Stomach (tissue), 4 donors: Measurements from ENCODE around the gene ZFP36.

ENCODE experiments used
- EP300 ChIP-seq: sonication (generic); formaldehyde crosslinking; IDR thresholded peaks from one replicate; pipeline ENCODE4 v1.6.1; 2017; ENCODE audit warnings: antibody characterized with exemption
- POLR2A ChIP-seq, 4 donors: fragments of 450-650 bp; IDR thresholded peaks; one replicate each; pipeline ENCODE4 v1.6.1; 2016; ENCODE audit warnings: antibody characterized with exemption in 4 of 4, control low read depth in 2 of 4, mild to moderate bottlenecking in 1 of 4, moderate library complexity in 1 of 4
- POLR2AphosphoS5 ChIP-seq, 3 donors: sonication (generic); formaldehyde crosslinking; IDR thresholded peaks; one replicate each; pipeline ENCODE4 v1.6.1; 2016; ENCODE audit warnings: antibody characterized with exemption in 3 of 3
- TF ChIP-seq, protein P1 (sequence below), 7 experiments: fragments of 450-650 bp in 4 of 7; fragments of 200-600 bp in 3 of 7; sonication (generic) in 3 of 7; IDR thresholded peaks; one replicate each; pipeline ENCODE4 v1.5.1; 2016 to 2019; ENCODE audit warnings: antibody characterized with exemption in 7 of 7, control low read depth in 2 of 7, mild to moderate bottlenecking in 1 of 7

GRCh38 chr19:39370735-39371134, 35.9 kb upstream of the ZFP36 start:
- TF ChIP-seq, protein P1, sequence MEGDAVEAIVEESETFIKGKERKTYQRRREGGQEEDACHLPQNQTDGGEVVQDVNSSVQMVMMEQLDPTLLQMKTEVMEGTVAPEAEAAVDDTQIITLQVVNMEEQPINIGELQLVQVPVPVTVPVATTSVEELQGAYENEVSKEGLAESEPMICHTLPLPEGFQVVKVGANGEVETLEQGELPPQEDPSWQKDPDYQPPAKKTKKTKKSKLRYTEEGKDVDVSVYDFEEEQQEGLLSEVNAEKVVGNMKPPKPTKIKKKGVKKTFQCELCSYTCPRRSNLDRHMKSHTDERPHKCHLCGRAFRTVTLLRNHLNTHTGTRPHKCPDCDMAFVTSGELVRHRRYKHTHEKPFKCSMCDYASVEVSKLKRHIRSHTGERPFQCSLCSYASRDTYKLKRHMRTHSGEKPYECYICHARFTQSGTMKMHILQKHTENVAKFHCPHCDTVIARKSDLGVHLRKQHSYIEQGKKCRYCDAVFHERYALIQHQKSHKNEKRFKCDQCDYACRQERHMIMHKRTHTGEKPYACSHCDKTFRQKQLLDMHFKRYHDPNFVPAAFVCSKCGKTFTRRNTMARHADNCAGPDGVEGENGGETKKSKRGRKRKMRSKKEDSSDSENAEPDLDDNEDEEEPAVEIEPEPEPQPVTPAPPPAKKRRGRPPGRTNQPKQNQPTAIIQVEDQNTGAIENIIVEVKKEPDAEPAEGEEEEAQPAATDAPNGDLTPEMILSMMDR (IDR thresholded peaks at IDR 0.05) = no peak
- no peak for TF ChIP-seq POLR2A (IDR thresholded peaks at IDR 0.05)
- TF ChIP-seq POLR2AphosphoS5 (IDR thresholded peaks at IDR 0.05) = no peak
- TF ChIP-seq EP300 = no peak
